Ovary (tissue), 9 donors: ENCODE results near the gene ELP4. TPM values are rescaled to one million over a fixed set of nuclear protein-coding genes. Genes with fewer than 3 reads are reported as not detected.

Experiments used
- DNase-seq, 5 donors: peaks; one replicate each; pipeline ENCODE4 v3.0.0-alpha.2; 2019 to 2020
- H3K27ac ChIP-seq, 2 donors: fragments of 200-600 bp; one replicate each; pipeline versions ENCODE4 v1.5.1 to v1.8.0; 2019 to 2022
- H3K27me3 ChIP-seq: fragments of 200-600 bp; one replicate; pipeline ENCODE4 v1.8.0; 2022
- H3K36me3 ChIP-seq: fragments of 200-600 bp; sonication (generic); one replicate; pipeline ENCODE4 v1.5.1; 2019
- H3K4me1 ChIP-seq: one replicate; pipeline ENCODE4 v1.8.1; 2013; ENCODE audit warnings: mild to moderate bottlenecking, moderate library complexity; ENCODE audit not compliant: insufficient read depth
- H3K4me3 ChIP-seq: fragments of 200-600 bp; sonication (generic); one replicate; pipeline ENCODE4 v1.5.1; 2017
- H3K9me3 ChIP-seq, 2 donors: fragments of 200-600 bp in 1 of 2; sonication (generic) in 1 of 2; one replicate each; pipeline versions ENCODE4 v1.5.1 to v1.8.1; 2013 to 2019; ENCODE audit warnings: mild to moderate bottlenecking in 1 of 2, moderate library complexity in 1 of 2
- EP300 ChIP-seq: sonication (generic); formaldehyde crosslinking; IDR thresholded peaks from one replicate; pipeline ENCODE4 v1.6.1; 2017; ENCODE audit warnings: antibody characterized with exemption
- POLR2A ChIP-seq: fragments of 450-650 bp; IDR thresholded peaks from one replicate; pipeline ENCODE4 v1.6.1; 2017; ENCODE audit warnings: antibody characterized with exemption, mild to moderate bottlenecking, moderate library complexity
- WGBS, 3 donors: extraction: QIAGEN DNeasy Blood & Tissue Kit in 1 of 3; methylation state at CpG; one replicate each; pipeline versions ENCODE4 v1.1.5 to v1.1.7; 2013 to 2017; 5-methylcytosine and 5-hydroxymethylcytosine counted together
- intact Hi-C, 4 donors: fragments of 100-400 bp; cut with DNase I; formaldehyde crosslinking; loops; one replicate each; pipeline versions ENCODE4 v1.11.0 to v1.15.1; 2022 to 2023
- polyA plus RNA-seq, 2 donors: library from polyadenylated mRNA; stranded (reverse); fragments of 200-250 nt in 1 of 2; fragments of 350-450 nt in 1 of 2; fragmentation: Illumina TruSeq in 1 of 2; extraction: RNeasy Lipid Tissue Mini Kit (QIAGEN cat#74804) in 1 of 2; gene quantifications; one replicate each; pipeline ENCODE4 v1.2.3, GENCODE V29; 2013 to 2014
- total RNA-seq, 7 donors: library from RNA; depleted of rRNA in 2 of 7; stranded (reverse); fragments of >200 nt in 2 of 7; fragmentation: NEBNext Ultra II Directional in 3 of 7; extraction: Animal tissue kit (Norgen Biotek cat#: 25700) in 3 of 7; gene quantifications; one replicate each; pipeline versions ENCODE4 v1.1.0 to v1.2.4, GENCODE V29; 2016 to 2023
- TF ChIP-seq, protein P1 (sequence below), 3 donors: fragments of 450-650 bp in 2 of 3; fragments of 200-600 bp in 1 of 3; IDR thresholded peaks; one replicate each; pipeline versions ENCODE4 v1.5.1 to v1.8.0; 2016 to 2022; ENCODE audit warnings: antibody characterized with exemption in 3 of 3, mild to moderate bottlenecking in 1 of 3
- donor health status: DM: no; HTN: no; CAD: no; lungs with moderate emphysema.
- donor health status: DM: no; HTN: no; CAD: no.
- donor health status: Bipolar disorder and iron deficiency.
- donor health status: DM: yes; HTN: yes; CAD: no.
- donor health status: DM: no; HTN: no; CAD: no.
- donor health status: DM: yes; HTN: yes; CAD: no.

ELP4 gene
- total and polyA plus RNA-seq, 9 donors: 9.7 to 25.8 (median 13.8) TPM

DNA sequence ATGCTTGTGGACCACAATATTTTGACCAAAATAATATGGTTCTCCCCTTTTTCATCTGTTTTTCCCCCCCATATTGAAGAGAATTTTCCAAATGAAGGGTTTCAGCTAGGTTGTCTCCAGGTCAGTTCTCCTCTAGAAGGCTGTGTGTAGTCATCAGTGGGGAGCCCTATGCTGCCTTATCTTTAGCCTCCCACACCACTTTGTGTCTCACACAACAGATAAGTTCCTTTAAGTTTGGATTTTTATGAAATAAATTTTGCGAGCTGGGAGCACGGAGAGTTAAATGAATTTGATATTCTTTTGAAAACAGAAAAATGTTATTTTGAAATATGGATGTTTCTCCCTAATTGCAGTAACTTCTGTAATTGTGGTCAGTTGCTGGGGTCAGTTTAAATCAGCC is 272.7 kb downstream of the ELP4 start:
- intact Hi-C loops: no loop called here
- DNase-seq: no peak
- Histone ChIP-seq H3K4me1 (peaks cover 1% of the 10 kb centered on the region), H3K27me3 (no peaks in the 10 kb centered on the region), H3K9me3 (no peaks in the 10 kb centered on the region), H3K4me3 (no peak overlapping the region), H3K27ac (no peak overlapping the region), H3K36me3 (no peaks in the 10 kb centered on the region)
- TF ChIP-seq, protein P1, sequence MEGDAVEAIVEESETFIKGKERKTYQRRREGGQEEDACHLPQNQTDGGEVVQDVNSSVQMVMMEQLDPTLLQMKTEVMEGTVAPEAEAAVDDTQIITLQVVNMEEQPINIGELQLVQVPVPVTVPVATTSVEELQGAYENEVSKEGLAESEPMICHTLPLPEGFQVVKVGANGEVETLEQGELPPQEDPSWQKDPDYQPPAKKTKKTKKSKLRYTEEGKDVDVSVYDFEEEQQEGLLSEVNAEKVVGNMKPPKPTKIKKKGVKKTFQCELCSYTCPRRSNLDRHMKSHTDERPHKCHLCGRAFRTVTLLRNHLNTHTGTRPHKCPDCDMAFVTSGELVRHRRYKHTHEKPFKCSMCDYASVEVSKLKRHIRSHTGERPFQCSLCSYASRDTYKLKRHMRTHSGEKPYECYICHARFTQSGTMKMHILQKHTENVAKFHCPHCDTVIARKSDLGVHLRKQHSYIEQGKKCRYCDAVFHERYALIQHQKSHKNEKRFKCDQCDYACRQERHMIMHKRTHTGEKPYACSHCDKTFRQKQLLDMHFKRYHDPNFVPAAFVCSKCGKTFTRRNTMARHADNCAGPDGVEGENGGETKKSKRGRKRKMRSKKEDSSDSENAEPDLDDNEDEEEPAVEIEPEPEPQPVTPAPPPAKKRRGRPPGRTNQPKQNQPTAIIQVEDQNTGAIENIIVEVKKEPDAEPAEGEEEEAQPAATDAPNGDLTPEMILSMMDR (IDR thresholded peaks at IDR 0.05): no peak
- TF ChIP-seq EP300: no peak
- no peak for TF ChIP-seq POLR2A
- 36 to 73% (median 68%) methylated on average over 2 of the region's 2 CpGs for WGBS, 3 donors

- H3K9me3 ChIP-seq: no peaks in the 10 kb centered on the region
- H3K4me1 ChIP-seq: peaks cover 1% of the 10 kb centered on the region
- no peak overlapping the region for H3K27ac ChIP-seq
- DNase-seq: no peak
- intact Hi-C loops: no loop called here
- TF ChIP-seq, protein P1 (IDR thresholded peaks at IDR 0.05): no peak
- TF ChIP-seq EP300 (no peak), POLR2A (no peak)
- no peaks in the 10 kb centered on the region for H3K27me3 ChIP-seq
- no peaks in the 10 kb centered on the region for H3K36me3 ChIP-seq
- H3K4me3 ChIP-seq: no peak overlapping the region
- 86 to 90% (median 88%) methylated on average over 6 of the region's 6 CpGs for WGBS, 3 donors
Measured at GRCh38 chr11:31783252-31783651, 273.7 kb downstream of the ELP4 start.

DNA sequence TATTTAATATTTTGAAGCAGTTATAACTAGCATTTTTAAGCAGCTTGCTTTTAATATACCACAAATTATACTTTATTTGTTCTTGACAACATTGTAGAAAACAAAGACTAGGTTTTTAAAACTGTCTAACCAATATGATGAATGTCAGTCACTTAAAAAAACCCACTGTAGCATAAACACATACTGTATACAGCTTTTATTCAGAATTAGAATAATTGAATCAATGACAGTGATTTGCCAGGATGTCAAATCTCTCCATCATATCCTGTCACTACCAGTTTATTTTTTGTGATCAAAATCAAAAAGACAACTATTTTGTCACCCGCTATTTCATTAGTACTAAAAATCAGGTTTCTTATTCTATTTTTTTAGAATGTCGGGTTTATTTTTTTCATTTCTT is 275.0 kb downstream of the ELP4 start:
- Histone ChIP-seq H3K9me3 (no peaks in the 10 kb centered on the region), H3K27me3 (no peaks in the 10 kb centered on the region), H3K36me3 (no peaks in the 10 kb centered on the region), H3K4me3 (no peak overlapping the region), H3K27ac (no peak overlapping the region), H3K4me1 (peaks cover 1% of the 10 kb centered on the region)
- TF ChIP-seq, protein P1 (IDR thresholded peaks at IDR 0.05): no peak
- TF ChIP-seq POLR2A (no peak), EP300 (no peak)
- DNase-seq: no peak
- intact Hi-C loops: no loop called here
- WGBS, 3 donors: 97 to 100% (median 97%) methylated on average over 2 of the region's 2 CpGs

- Histone ChIP-seq H3K36me3 (no peaks in the 10 kb centered on the region), H3K9me3 (no peaks in the 10 kb centered on the region), H3K4me3 (no peak overlapping the region), H3K27me3 (no peaks in the 10 kb centered on the region), H3K27ac (no peak overlapping the region), H3K4me1 (peaks cover 1% of the 10 kb centered on the region)
- DNase-seq: no peak
- intact Hi-C loops: no loop called here
- WGBS, 3 donors: 77 to 84% (median 80%) methylated on average over 16 of the region's 16 CpGs
- TF ChIP-seq POLR2A (no peak), EP300 (no peak)
- TF ChIP-seq, protein P1 (IDR thresholded peaks at IDR 0.05): no peak
Measured at GRCh38 chr11:31786996-31787685, 277.6 kb downstream of the ELP4 start.
